ENCODE measurements around the gene MYCT1.
"Not testable (repeated sequence)": the region's sequence is repeated elsewhere in the genome, so short reads cannot be mapped to it uniquely, and the experiment has no call there.

Gene MYCT1

DNA sequence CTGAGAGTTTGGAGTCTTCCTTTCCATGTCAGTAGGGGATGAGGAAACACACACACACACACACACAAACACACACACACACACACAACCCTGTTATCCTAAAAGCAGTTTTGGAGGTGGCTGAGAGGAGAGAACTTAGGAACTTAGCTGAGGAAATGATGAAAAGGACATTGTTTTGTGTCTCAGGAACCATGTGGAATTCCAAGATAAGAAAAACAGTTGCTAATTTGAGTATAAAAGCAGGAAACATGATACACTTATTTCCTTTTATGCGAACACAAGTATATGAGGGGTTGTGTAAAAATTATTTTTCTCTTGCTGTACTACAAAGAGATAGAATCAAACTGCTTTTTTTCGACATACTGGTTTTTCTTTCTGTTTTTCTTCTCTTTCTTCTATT is at the start of gene MYCT1:
TSS of gene MYCT1 (plus strand) at position 264 of the 400 bp plus-strand sequence. CDS start at position 270, 6 bp downstream.
- DNase-seq = no peak

DNA sequence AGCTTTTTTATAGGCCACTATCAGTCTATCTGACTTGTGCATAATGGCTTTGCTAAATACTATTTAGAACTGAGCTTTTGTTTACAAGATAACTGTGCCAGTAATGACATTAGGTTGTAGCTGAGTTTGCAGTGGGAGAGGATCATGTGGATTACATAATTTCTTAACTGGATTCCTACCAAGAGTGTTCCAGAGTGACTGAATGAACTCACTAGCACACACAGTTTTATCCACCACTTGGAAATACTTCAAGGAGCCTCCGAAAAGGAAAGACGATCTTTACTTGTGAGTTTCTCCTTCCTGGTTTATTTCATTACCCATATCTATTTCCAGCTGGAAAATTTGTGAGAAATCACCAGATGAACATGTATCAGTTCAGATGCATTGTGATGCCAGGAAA is 49.6 kb upstream of the MYCT1 start:
- no peak for DNase-seq

DNA sequence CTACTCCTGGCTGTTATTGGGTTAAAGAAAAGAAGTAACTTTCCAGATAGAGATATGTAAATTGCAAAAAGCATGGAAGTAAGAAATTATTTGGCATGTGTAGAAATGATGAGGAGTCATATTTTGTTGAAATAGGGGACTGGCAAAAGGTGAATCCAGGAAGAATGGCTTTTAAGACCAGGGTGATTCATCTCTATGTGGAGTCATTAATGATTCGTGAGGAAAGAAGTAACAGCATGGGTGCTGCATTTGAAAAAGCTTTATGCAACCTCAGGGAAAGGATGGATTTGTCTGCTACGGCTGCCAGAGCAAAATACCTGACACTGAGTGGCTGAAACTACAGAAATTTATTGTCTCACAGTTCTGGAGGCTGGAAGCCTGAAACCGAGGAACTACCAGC is 45.7 kb upstream of the MYCT1 start:
- no peak for DNase-seq

GRCh38 chr6:152661776-152662175 is 35.9 kb upstream of the MYCT1 start:
- no peak for DNase-seq

- no peak for DNase-seq
These were observed 27.8 kb upstream of the MYCT1 start for GRCh38 chr6:152669895-152670294.

GRCh38 chr6:152671171-152671570 is 26.5 kb upstream of the MYCT1 start:
- DNase-seq = no peak

DNA sequence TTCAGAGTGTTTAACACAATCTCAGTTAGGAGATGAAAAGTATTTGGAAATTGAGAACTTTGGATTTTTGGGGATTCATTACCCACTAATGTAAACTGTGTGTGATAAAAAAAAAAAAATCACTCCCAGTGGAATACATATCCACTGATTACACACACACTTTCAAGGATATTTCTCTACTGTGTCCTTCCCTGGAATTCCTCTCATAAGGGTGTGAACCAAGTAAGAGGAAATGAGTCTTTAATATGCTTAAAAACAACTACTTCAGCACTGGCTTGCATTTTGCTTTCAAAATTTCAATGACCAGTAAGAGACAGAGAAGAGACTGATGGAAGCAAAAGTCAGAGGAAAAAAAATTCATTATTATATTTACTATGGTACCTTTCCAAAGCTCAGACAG is 24.5 kb upstream of the MYCT1 start:
- no peak for DNase-seq

- DNase-seq = no peak
These were observed 17.5 kb upstream of the MYCT1 start for GRCh38 chr6:152680151-152680550.

GRCh38 chr6:152680879-152681517 is 16.7 kb upstream of the MYCT1 start:
- no peak for DNase-seq

DNA sequence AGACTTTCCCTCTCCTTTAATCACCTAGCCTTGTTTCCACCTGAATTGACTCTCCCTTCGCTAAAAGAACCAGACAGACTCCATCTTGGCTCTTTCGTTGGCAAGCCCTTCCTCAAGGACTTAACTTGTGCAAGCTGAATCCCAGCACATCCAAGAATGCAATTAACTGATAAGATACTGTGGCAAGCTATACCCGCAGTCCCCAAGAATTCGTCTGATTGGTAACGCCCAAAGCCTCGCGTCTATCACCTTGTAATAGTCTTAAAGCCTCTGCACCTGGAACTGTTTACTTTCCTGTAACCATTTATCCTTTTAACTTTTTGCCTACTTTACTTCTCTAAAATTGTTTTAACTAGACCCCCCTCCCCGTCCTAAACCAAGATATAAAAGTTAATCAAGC is 15.6 kb upstream of the MYCT1 start:
- DNase-seq = no peak

DNA sequence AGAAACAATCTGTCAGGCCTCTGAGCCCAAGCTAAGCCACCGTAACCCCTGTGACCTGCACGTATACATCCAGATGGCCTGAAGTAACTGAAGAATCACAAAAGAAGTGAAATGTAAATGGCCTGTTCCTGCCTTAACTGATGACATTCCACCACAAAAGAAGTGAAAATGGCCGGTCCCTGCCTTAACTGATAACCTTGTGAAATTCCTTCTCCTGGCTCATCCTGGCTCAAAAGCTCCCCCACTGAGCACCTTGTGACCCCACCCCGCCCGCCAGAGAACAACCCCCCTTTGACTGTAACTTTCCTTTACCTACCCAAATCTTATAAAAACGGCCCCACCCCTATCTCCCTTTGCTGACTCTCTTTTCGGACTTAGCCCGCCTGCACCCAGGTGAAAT is 14.8 kb upstream of the MYCT1 start:
- not testable (repeated sequence) for DNase-seq

DNA sequence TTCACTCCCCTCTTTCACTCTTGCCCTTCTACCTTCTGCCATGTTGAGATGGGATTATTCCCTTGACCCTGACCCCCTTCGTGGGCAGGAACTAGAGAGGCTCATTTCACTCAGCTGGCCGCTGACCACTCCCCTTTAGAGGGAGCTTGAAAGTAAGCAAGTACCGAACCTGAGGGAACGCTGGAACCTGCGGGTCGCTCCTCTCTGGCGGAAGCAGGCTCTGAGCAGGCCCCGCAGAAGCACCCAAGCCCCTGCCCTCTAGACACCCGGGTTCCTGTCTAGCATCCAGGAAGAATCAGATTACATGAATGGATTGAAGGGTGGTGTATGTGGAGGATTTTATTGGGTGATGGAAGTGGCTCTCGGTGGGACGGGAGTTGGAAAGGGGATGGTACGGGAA is 11.9 kb upstream of the MYCT1 start:
- no peak for DNase-seq

DNA sequence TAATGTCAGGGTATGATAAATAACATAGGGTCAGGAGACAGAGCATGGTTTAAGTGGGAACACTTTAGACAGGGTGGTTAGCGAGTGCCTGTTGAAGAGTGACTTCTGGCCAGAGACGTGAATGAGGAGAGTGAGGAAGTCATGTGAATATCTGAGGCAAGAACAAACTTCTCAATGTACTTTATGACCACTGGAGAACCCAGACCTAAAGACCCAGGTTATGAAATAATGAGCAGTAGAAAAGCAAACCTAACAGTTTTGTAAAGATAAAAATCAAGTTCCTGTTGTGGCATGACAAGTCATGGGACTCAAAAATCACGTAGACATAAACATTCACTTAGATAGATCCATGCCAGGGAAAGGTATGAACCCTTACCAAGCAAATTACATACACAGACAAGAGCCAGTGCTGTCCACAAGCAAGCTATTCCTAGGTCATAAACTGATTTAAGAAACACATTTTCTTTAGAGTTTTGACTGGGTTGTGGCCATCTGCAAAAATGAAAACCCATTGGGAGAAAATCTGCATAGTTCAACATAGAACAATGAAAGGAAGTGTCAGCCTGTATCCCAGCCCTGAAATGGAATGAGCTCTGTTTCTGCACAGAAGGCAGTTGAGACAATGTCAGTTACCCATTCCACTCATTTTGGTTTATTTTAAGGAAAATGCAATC is 2.2 kb upstream of the MYCT1 start:
- DNase-seq = no peak

GRCh38 chr6:152696522-152696921 is 1.2 kb upstream of the MYCT1 start:
- no peak for DNase-seq

DNA sequence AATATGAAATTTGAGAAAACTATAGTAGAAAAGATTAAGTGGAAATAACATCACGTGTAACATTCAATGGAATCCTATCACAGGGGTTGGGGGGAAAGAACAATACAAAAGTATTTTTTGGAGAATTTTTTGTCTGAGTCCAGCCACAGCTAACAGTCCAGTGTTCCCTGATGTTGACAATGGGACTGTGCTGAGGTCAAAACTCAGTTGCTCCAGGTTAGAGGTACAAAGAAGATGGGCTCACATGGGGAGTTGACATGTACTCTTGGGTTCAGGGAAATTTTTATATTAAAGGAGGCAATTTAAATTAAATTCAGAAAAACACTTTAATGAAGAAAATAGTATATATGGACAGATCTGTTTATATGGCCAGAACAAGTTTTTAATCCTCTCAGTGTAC is 995 bp downstream of the MYCT1 start:
- DNase-seq = no peak

- DNase-seq = no peak
These were observed 2.7 kb downstream of the MYCT1 start for GRCh38 chr6:152700427-152700826.

- DNase-seq = no peak
These were observed 3.6 kb downstream of the MYCT1 start for GRCh38 chr6:152701081-152701862.

- no peak for DNase-seq
These were observed 4.2 kb downstream of the MYCT1 start for GRCh38 chr6:152701863-152702401.

DNA sequence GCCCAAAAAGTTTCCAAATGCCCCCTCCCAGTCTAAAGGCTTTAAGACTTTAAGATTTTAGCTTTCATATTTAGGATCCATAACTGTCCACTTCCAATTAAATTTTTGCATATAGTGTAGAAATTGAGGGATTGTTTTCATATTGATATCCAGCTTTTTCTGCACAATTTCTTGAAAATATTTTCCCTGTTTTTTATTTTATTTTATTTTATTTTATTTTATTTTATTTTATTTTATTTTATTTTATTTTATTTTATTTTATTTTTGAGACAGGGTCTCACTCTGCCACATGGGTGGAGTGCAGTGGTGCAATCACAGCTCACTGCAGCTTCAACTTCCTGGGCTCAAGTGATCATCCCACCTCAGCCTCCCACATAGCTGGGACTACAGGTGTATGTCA is 6.1 kb downstream of the MYCT1 start:
- DNase-seq = not testable (repeated sequence)

DNA sequence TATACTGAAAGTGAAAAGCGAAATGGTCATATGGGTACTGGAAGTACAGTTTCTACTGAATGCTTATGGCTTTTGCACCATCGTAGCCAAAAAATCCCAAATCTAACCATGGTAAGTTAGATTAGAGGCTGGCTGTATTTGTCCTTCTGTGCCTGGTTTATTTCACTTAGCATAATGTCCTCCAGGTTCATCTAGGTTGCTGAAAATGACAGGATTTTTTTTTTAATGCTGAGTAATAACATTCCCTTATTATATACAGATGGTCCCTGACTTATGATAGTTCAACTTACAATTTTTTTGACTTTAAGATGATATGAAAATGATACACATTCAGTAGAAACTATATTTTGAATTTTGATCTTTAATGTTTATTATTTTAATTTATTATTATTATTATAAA is 7.6 kb downstream of the MYCT1 start:
- DNase-seq = no peak

- DNase-seq = no peak
These were observed 18.6 kb downstream of the MYCT1 start for GRCh38 chr6:152716322-152716721.

DNA sequence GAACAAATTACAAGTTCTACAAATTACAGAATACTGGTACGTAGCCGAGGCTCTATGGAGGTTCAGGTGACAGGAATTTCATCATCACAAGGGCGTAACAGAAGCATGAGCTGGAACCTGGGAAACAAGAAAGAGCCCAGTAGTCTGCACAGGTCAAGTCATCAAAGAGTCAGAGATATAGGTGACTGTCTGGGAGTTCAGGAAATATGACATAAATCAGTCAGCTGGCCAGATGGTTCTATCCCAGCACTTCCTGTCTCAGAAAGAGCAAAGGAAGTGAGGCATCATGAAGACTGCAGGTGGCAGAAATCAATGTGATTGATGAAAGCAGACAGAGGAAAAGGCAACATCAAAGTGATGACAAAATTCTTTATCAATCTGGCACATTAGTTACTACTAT is 23.3 kb downstream of the MYCT1 start:
- DNase-seq = no peak

- DNase-seq = no peak
These were observed 24.3 kb downstream of the MYCT1 start for GRCh38 chr6:152721956-152722355.

DNA sequence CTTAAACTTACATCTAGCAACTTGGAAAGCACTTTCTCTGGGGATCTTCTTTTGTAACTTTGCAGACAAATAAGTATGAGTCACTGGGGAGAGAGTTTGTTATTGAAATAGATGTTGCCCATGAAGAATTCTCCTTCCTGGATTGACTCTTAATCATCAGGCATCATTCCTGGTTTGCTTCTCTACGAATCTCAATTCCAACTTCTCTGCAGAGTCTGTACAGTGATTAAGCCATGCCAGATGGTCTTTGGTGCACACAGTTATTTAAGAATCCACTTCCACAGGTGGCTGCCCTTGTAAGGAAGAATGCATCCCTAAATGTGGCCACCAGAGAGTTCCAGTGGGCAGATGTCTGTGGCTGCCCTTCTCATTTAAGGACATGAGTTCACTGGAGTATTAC is 25.7 kb downstream of the MYCT1 start:
- no peak for DNase-seq

Measured in CD4-positive, alpha-beta T cell treated with Interleukin-12 subunit alpha and Interleukin-12 subunit beta, for 1 hour (primary cell).